HEK293T (cell line): ENCODE data around the gene HERC2.
"Not testable (repeated sequence)": the region's sequence is repeated elsewhere in the genome, so short reads cannot be mapped to it uniquely, and the experiment has no call there.

ENCODE experiments used
- CTCF ChIA-PET: fragments of 350-600 bp; formaldehyde crosslinking; extraction: SDS; loops from one replicate; lab custom pipeline; 2021; ENCODE audit warnings: antibody characterized with exemption, inconsistent platforms; lab: Yijun Ruan, JAX
- POLR2A ChIA-PET: fragments of 350-600 bp; formaldehyde crosslinking; extraction: SDS; loops from one replicate; lab custom pipeline; 2020; ENCODE audit warnings: antibody characterized with exemption, inconsistent platforms; lab: Yijun Ruan, JAX
- DNase-seq: peaks from one replicate; pipeline ENCODE4 v3.0.0; 2012; ENCODE audit warnings: mixed read lengths; ENCODE audit errors: extremely low spot score
- ARNT ChIP-seq: fragments of 450-650 bp; IDR thresholded peaks from 2 replicates; pipeline ENCODE4 v1.6.1; 2017; ENCODE audit warnings: mild to moderate bottlenecking
- BHLHE40 ChIP-seq: fragments of 450-650 bp; IDR thresholded peaks from 2 replicates; pipeline ENCODE4 v1.6.1; 2016; ENCODE audit warnings: mild to moderate bottlenecking, moderate library complexity, borderline replicate concordance
- CTBP1 ChIP-seq: fragments of 450-650 bp; IDR thresholded peaks from 2 replicates; pipeline ENCODE4 v1.6.1; 2016; ENCODE audit warnings: borderline replicate concordance
- ELF4 ChIP-seq: fragments of 450-650 bp; IDR thresholded peaks from 2 replicates; pipeline ENCODE4 v1.6.1; 2017; ENCODE audit warnings: antibody characterized with exemption
- FOXA1 ChIP-seq: fragments of 450-650 bp; IDR thresholded peaks from 2 replicates; pipeline ENCODE4 v1.6.1; 2016; ENCODE audit warnings: mild to moderate bottlenecking
- FOXK2 ChIP-seq: fragments of 450-650 bp; IDR thresholded peaks from 2 replicates; pipeline ENCODE4 v1.6.1; 2016; ENCODE audit warnings: mild to moderate bottlenecking
- FOXM1 ChIP-seq: fragments of 450-650 bp; IDR thresholded peaks from 2 replicates; pipeline ENCODE4 v1.6.1; 2017; ENCODE audit warnings: mild to moderate bottlenecking, borderline replicate concordance
- HDGF ChIP-seq: fragments of 450-650 bp; IDR thresholded peaks from 2 replicates; pipeline ENCODE4 v1.6.1; 2017; ENCODE audit warnings: antibody characterized with exemption, borderline replicate concordance
- L3MBTL2 ChIP-seq: fragments of 450-650 bp; conservative IDR thresholded peaks from 2 replicates; pipeline ENCODE4 v1.6.1; 2016; ENCODE audit warnings: mild to moderate bottlenecking
- LEF1 ChIP-seq: fragments of 450-650 bp; IDR thresholded peaks from 2 replicates; pipeline ENCODE4 v1.6.1; 2017; ENCODE audit warnings: mild to moderate bottlenecking, borderline replicate concordance
- NFRKB ChIP-seq: fragments of 450-650 bp; IDR thresholded peaks from 2 replicates; pipeline ENCODE4 v1.6.1; 2016; ENCODE audit warnings: mild to moderate bottlenecking, moderate library complexity
- PKNOX1 ChIP-seq: fragments of 450-650 bp; IDR thresholded peaks from 2 replicates; pipeline ENCODE4 v1.6.1; 2016
- SP1 ChIP-seq: fragments of 450-650 bp; IDR thresholded peaks from 2 replicates; pipeline ENCODE4 v1.6.1; 2017
- SUZ12 ChIP-seq: fragments of 450-650 bp; IDR thresholded peaks from 2 replicates; pipeline ENCODE4 v1.6.1; 2016; ENCODE audit warnings: mild to moderate bottlenecking
- TARDBP ChIP-seq: fragments of 450-650 bp; IDR thresholded peaks from 2 replicates; pipeline ENCODE4 v1.6.1; 2016
- ZNF384 ChIP-seq: fragments of 450-650 bp; IDR thresholded peaks from 2 replicates; pipeline ENCODE4 v1.6.1; 2016

Gene HERC2

GRCh38 chr15:28228096-28228495 is 93.9 kb downstream of the HERC2 start:
- no peak for TF ChIP-seq FOXK2
- no peak for TF ChIP-seq ARNT
- TF ChIP-seq HDGF: no peak
- TF ChIP-seq LEF1: no peak
- POLR2A ChIA-PET: no interaction called here
- CTCF ChIA-PET: no interaction called here
- no peak for DNase-seq

- CTCF ChIA-PET, POLR2A ChIA-PET, DNase-seq: not testable (repeated sequence)
Measured at GRCh38 chr15:28227303-28227702, 94.7 kb downstream of the HERC2 start.

GRCh38 chr15:28222612-28223011 is 99.4 kb downstream of the HERC2 start:
- DNase-seq, POLR2A ChIA-PET, CTCF ChIA-PET: not testable (repeated sequence)

GRCh38 chr15:28221696-28222095 is 100.3 kb downstream of the HERC2 start:
- POLR2A ChIA-PET, CTCF ChIA-PET: not testable (repeated sequence)

GRCh38 chr15:28219116-28219515 is 102.9 kb downstream of the HERC2 start:
- POLR2A ChIA-PET: no interaction called here
- TF ChIP-seq ARNT: no peak
- TF ChIP-seq L3MBTL2: no peak
- no peak for TF ChIP-seq SUZ12
- TF ChIP-seq TARDBP: no peak
- no peak for TF ChIP-seq LEF1
- no peak for TF ChIP-seq FOXK2
- TF ChIP-seq ELF4: no peak
- TF ChIP-seq NFRKB: no peak
- no peak for TF ChIP-seq ZNF384
- TF ChIP-seq BHLHE40: no peak
- TF ChIP-seq FOXM1: no peak
- no peak for TF ChIP-seq CTBP1
- TF ChIP-seq SP1: no peak
- no peak for TF ChIP-seq FOXA1
- TF ChIP-seq HDGF: no peak
- TF ChIP-seq PKNOX1: no peak
- DNase-seq: no peak
- CTCF ChIA-PET: no interaction called here

More at GRCh38 chr15:28221696-28222095, 100.3 kb downstream of the HERC2 start:
- DNase-seq: not testable (repeated sequence)

- DNase-seq, CTCF ChIA-PET, POLR2A ChIA-PET: not testable (repeated sequence)
Measured at GRCh38 chr15:28216946-28217546, 104.9 kb downstream of the HERC2 start.

GRCh38 chr15:28215521-28215920 is 106.5 kb downstream of the HERC2 start:
- DNase-seq, POLR2A ChIA-PET: not testable (repeated sequence)
- CTCF ChIA-PET: interaction anchor here (0.7 kb wide), 2 partner anchors 117 to 120 kb away, joined by 3 to 6 read pairs; no protein-coding TSS in a partner anchor

GRCh38 chr15:28214006-28214790 is 107.8 kb downstream of the HERC2 start:
- POLR2A ChIA-PET, DNase-seq, CTCF ChIA-PET: not testable (repeated sequence)

GRCh38 chr15:28213393-28213792 is 108.6 kb downstream of the HERC2 start:
- DNase-seq, CTCF ChIA-PET, POLR2A ChIA-PET: not testable (repeated sequence)

GRCh38 chr15:28208583-28208982 is 113.4 kb downstream of the HERC2 start:
- CTCF ChIA-PET: interaction anchor here (0.6 kb wide), 1 partner anchor 51 kb away, joined by 5 read pairs; no protein-coding TSS in a partner anchor
- TF ChIP-seq TARDBP (no peak), BHLHE40 (no peak), FOXA1 (no peak), SP1 (no peak), PKNOX1 (no peak), FOXK2 (no peak), L3MBTL2 (no peak), FOXM1 (no peak), LEF1 (no peak)
- DNase-seq: no peak
- POLR2A ChIA-PET: no interaction called here

- DNase-seq, CTCF ChIA-PET, POLR2A ChIA-PET: not testable (repeated sequence)
Measured at GRCh38 chr15:28205640-28206039, 116.3 kb downstream of the HERC2 start.

- POLR2A ChIA-PET, DNase-seq, CTCF ChIA-PET: not testable (repeated sequence)
Measured at GRCh38 chr15:28203055-28203828, 118.7 kb downstream of the HERC2 start.

- POLR2A ChIA-PET, CTCF ChIA-PET, DNase-seq: not testable (repeated sequence)
Measured at GRCh38 chr15:28202124-28202523, 119.9 kb downstream of the HERC2 start.
